K562 (cell line): Measurements from ENCODE around the gene QRICH1.

Experiments used
- BHLHE40 ChIP-seq: IDR thresholded peaks from 2 replicates; pipeline ENCODE4 v1.6.1; 2011; ENCODE audit warnings: low read length, improper control_type of control experiment
- BRCA1 ChIP-seq, 2 experiments: fragments of 450-650 bp in 1 of 2; sonication (generic) in 1 of 2; formaldehyde crosslinking in 1 of 2; IDR thresholded peaks; 2 replicates each; pipeline versions ENCODE4 v1.5.0 to v1.6.1; 2017 to 2020; ENCODE audit warnings: mild to moderate bottlenecking in 1 of 2, missing genetic modification reagents in 1 of 2
- CTCF ChIP-seq, 3 experiments: IDR thresholded peaks in 2 of 3; conservative IDR thresholded peaks in 1 of 3; 2 replicates each; pipeline ENCODE4 v1.5.1; 2011 to 2012; ENCODE audit warnings: low read length in 3 of 3, mild to moderate bottlenecking in 3 of 3, control low read depth in 2 of 3, improper control_type of control experiment in 1 of 3, inconsistent platforms in 1 of 3, low read depth in 1 of 3, mixed read lengths in 1 of 3, moderate library complexity in 1 of 3; ENCODE audit not compliant: insufficient read depth in 2 of 3
- GABPA ChIP-seq: fragments of 200-800 bp; sonication (Bioruptor generic); conservative IDR thresholded peaks from 2 replicates; pipeline ENCODE4 v1.6.1; 2016; ENCODE audit warnings: low read depth, missing genetic modification characterization, missing compliant biosample characterization
- MAFK ChIP-seq: IDR thresholded peaks from 2 replicates; pipeline ENCODE4 v1.6.1; 2011; ENCODE audit warnings: low read length, improper control_type of control experiment
- NR3C1 ChIP-seq: sonication (generic); formaldehyde crosslinking; IDR thresholded peaks from 2 replicates; pipeline ENCODE4 v1.8.1; 2022; ENCODE audit warnings: missing genetic modification reagents
- POLR2AphosphoS5 ChIP-seq: IDR thresholded peaks from 2 replicates; pipeline ENCODE4 v1.6.1; 2011; ENCODE audit warnings: mild to moderate bottlenecking, low read depth, low read length, moderate library complexity; ENCODE audit not compliant: control insufficient read depth, insufficient read depth
- ZNF280A ChIP-seq: fragments of 450-650 bp; IDR thresholded peaks from 2 replicates; pipeline ENCODE4 v1.6.1; 2018; ENCODE audit warnings: mild to moderate bottlenecking, low read depth; ENCODE audit not compliant: partially characterized antibody

DNA sequence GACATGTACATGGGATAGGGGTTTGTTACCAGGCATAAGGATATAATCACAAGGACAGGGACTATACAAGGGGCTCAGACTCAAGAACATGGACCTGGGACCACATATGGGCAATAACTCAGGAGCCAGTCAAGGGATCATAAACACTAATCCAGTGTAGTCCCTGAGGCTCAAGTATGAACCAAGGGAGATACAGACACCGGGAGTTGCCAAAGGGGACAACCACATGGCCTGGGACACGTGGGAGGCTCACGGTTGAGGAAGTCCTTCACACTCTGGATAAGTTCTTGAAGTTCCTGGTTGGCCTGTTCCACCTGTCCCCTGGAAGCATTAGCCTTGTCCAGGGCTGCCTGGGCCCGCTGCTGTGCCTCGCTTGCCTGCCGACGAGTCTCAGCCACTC, 28.6 kb upstream of the QRICH1 start:
- TF ChIP-seq MAFK, result no peak
- TF ChIP-seq POLR2AphosphoS5, result no peak
- TF ChIP-seq GABPA, result no peak
- no peak for TF ChIP-seq NR3C1 (CRISPR knock-in tag)
- TF ChIP-seq ZNF280A, result no peak
- no peak for TF ChIP-seq CTCF (IDR thresholded peaks at IDR 0.05 in 2 of 3, conservative IDR thresholded peaks at IDR 0.05 in 1 of 3; ENCODE audit: insufficient read depth in 2 of 3, low read depth in 1 of 3, low read length in 3 of 3)
- TF ChIP-seq BRCA1 (IDR thresholded peaks at IDR 0.05), result no peak
- TF ChIP-seq BRCA1 (CRISPR knock-in tag; IDR thresholded peaks at IDR 0.05), result no peak
- no peak for TF ChIP-seq BHLHE40
